ENCODE results near the gene ADCY7.

Gene ADCY7

DNA sequence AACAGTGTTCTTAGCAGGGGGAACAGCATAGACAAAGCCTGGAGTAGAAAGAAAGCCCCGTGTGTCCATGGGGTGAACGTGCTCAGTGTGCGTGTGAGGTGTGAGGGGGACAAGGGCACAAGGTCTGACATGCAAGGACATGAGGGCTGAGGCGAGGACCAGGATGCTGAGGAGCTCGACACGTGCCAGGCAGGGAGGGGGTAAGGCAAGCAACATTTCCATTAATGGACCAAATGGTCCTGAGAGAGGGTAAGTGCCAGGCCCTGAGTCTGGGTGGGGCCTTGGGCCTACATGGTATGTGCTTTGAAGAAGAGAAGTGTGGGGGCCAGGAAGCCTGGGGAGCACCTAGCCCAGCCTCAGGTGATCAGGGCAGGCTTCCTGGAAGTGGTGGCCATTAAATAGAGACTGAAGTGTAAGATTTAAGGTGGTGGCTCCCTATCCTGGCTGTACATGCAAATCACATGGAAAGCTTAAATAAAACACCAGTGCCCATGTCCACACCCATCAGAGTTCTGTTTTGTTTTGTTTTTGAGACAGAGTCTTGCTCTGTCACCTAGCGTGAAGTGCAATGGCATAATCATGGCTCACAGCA is 29.3 kb downstream of the ADCY7 start:
- no peak overlapping the region for H3K27ac ChIP-seq (ENCODE audit: low read length, poor library complexity, severe bottlenecking)

DNA sequence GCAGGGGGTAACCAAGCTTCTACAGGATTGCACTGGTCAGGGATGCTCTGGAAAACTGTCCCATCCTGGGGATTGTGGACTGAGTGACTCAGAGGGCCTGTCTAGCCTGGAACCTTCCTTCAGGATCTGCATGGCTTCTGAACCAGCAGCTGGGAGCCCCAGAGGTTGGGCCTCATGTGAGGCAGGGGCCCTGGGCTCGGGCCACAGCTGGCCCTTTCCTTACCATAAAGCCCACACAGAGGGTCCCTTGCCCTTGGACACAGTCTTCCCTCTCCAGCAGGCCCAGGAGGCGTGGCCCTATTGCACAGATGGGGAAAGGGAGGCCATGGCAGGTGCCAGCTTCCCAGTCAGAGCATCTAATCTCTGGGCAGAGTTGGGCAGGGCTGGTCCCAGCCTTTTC is 30.5 kb downstream of the ADCY7 start:
- Histone ChIP-seq H3K9ac (ENCODE audit: low read length) (no peak overlapping the region), H3K4me2 (ENCODE audit: low read length, poor library complexity, severe bottlenecking) (no peak overlapping the region), H3K18ac (ENCODE audit: low read depth in 1 of 2, low read length in 2 of 2) (no peak overlapping the region), H2AK5ac (ENCODE audit: low read length, severe bottlenecking) (no peak overlapping the region), H3K4ac (ENCODE audit: low read depth in 1 of 2, low read length in 2 of 2) (no peak overlapping the region), H3K36me3 (ENCODE audit: control insufficient read depth in 1 of 2, insufficient read depth in 2 of 2, low read depth in 1 of 2, low read length in 2 of 2) (peaks cover 30 to 54% of the 10 kb centered on the region in 2 experiments), H3K14ac (ENCODE audit: low read length in 2 of 2) (no peak overlapping the region), H3K27ac (ENCODE audit: low read length, poor library complexity, severe bottlenecking) (no peak overlapping the region), H2BK15ac (ENCODE audit: low read depth, poor library complexity, severe bottlenecking) (no peak overlapping the region), H2BK12ac (ENCODE audit: low read length in 2 of 2) (no peak overlapping the region), H3K9me3 (ENCODE audit: control insufficient read depth, low read length) (no peaks in the 10 kb centered on the region), H2BK120ac (ENCODE audit: low read depth, low read length) (no peak overlapping the region), H3K4me3 (ENCODE audit: insufficient read depth in 1 of 2, low read depth in 1 of 2, low read length in 2 of 2) (no peak overlapping the region), H3K4me1 (ENCODE audit: control insufficient read depth, insufficient read depth, low read depth, low read length) (peaks cover 19% of the 10 kb centered on the region), H3K27me3 (ENCODE audit: control insufficient read depth in 1 of 2, insufficient read depth in 1 of 2, low read length in 2 of 2) (no peaks in the 10 kb centered on the region), H4K91ac (ENCODE audit: low read length) (no peak overlapping the region), H2AFZ (ENCODE audit: low read depth, low read length) (no peak overlapping the region), H3K79me1 (replicated peaks; ENCODE audit: low read length, poor library complexity, severe bottlenecking) (no peaks in the 10 kb centered on the region), H3K23ac (ENCODE audit: low read length in 2 of 2) (no peak overlapping the region), H2BK5ac (ENCODE audit: low read depth, low read length, poor library complexity, severe bottlenecking) (no peak overlapping the region), H4K8ac (ENCODE audit: low read length) (no peak overlapping the region)
- no peak for DNase-seq
- 86% methylated on average over 2 of the region's 2 CpGs for WGBS

More for the DNA sequence above, 29.3 kb downstream of the ADCY7 start:
- Histone ChIP-seq H4K8ac (ENCODE audit: low read length) (no peak overlapping the region), H3K4me3 (ENCODE audit: insufficient read depth in 1 of 2, low read depth in 1 of 2, low read length in 2 of 2) (no peak overlapping the region), H3K36me3 (ENCODE audit: control insufficient read depth in 1 of 2, insufficient read depth in 2 of 2, low read depth in 1 of 2, low read length in 2 of 2) (peaks cover 30 to 55% of the 10 kb centered on the region in 2 experiments), H3K4ac (ENCODE audit: low read depth in 1 of 2, low read length in 2 of 2) (no peak overlapping the region), H4K91ac (ENCODE audit: low read length) (no peak overlapping the region), H2BK12ac (ENCODE audit: low read length in 2 of 2) (no peak overlapping the region), H3K4me2 (ENCODE audit: low read length, poor library complexity, severe bottlenecking) (no peak overlapping the region), H3K9me3 (ENCODE audit: control insufficient read depth, low read length) (no peaks in the 10 kb centered on the region), H3K23ac (ENCODE audit: low read length in 2 of 2) (no peak overlapping the region), H3K9ac (ENCODE audit: low read length) (no peak overlapping the region), H3K14ac (ENCODE audit: low read length in 2 of 2) (no peak overlapping the region), H2BK120ac (ENCODE audit: low read depth, low read length) (no peak overlapping the region), H2BK5ac (ENCODE audit: low read depth, low read length, poor library complexity, severe bottlenecking) (no peak overlapping the region), H2AK5ac (ENCODE audit: low read length, severe bottlenecking) (no peak overlapping the region), H3K79me1 (replicated peaks; ENCODE audit: low read length, poor library complexity, severe bottlenecking) (no peaks in the 10 kb centered on the region), H3K18ac (ENCODE audit: low read depth in 1 of 2, low read length in 2 of 2) (no peak overlapping the region), H2AFZ (ENCODE audit: low read depth, low read length) (no peak overlapping the region), H2BK15ac (ENCODE audit: low read depth, poor library complexity, severe bottlenecking) (no peak overlapping the region), H3K4me1 (ENCODE audit: control insufficient read depth, insufficient read depth, low read depth, low read length) (peaks cover 10% of the 10 kb centered on the region), H3K27me3 (ENCODE audit: control insufficient read depth in 1 of 2, insufficient read depth in 1 of 2, low read length in 2 of 2) (no peaks in the 10 kb centered on the region)
- WGBS, result 98% methylated on average over 7 of the region's 7 CpGs
- no peak for DNase-seq

DNA sequence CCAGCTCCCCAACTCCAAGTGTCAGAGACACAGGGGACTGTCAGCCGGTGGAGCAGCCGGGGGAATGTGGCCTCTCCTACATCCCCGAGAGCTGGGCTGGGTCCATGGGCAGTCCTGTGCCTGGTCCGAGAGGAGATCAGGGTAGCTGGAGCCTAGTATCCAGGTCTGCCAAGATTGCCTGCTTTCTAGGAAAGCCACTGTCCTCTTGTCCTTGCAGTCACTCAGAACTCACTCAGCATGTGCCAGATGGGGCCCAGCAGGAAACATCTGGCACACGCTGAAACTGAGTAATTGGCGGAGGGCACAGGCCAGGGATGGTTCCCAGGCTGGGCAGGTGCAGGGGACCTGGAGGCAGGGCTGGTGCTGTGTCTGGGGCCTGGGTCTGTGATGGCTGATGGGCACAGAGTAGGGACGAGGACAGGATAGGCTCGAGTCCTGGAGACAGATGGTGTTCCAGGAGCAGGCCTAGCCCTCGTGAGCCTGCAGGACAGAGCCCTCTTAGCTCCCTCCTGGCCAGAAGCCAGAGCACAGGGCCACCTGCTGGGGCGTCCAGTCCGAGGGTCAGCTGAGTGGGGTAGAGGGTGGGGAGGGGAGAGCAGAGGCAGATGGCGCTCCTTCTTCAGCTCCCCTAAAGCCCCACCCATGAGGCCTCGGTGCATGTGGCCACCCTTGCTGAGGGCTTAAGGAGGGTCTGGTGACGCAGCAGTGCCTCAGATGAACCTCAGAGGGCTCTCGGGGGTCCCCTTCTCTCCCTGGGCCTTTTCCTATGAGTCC is 31.1 kb downstream of the ADCY7 start:
- no peak overlapping the region for H3K27ac ChIP-seq (ENCODE audit: low read length, poor library complexity, severe bottlenecking)
- H3K14ac ChIP-seq (ENCODE audit: low read length in 2 of 2), result no peak overlapping the region
- no peak overlapping the region for H4K8ac ChIP-seq (ENCODE audit: low read length)
- no peak overlapping the region for H2BK12ac ChIP-seq (ENCODE audit: low read length in 2 of 2)
- H3K9me3 ChIP-seq (ENCODE audit: control insufficient read depth, low read length), result no peaks in the 10 kb centered on the region
- H4K91ac ChIP-seq (ENCODE audit: low read length), result no peak overlapping the region
- H2AK5ac ChIP-seq (ENCODE audit: low read length, severe bottlenecking), result no peak overlapping the region
- H3K79me1 ChIP-seq (replicated peaks; ENCODE audit: low read length, poor library complexity, severe bottlenecking), result no peaks in the 10 kb centered on the region
- H3K18ac ChIP-seq (ENCODE audit: low read depth in 1 of 2, low read length in 2 of 2), result no peak overlapping the region
- H2AFZ ChIP-seq (ENCODE audit: low read depth, low read length), result no peak overlapping the region
- no peak overlapping the region for H3K4ac ChIP-seq (ENCODE audit: low read depth in 1 of 2, low read length in 2 of 2)
- peaks cover 24% of the 10 kb centered on the region for H3K4me1 ChIP-seq (ENCODE audit: control insufficient read depth, insufficient read depth, low read depth, low read length)
- H3K36me3 ChIP-seq (ENCODE audit: control insufficient read depth in 1 of 2, insufficient read depth in 2 of 2, low read depth in 1 of 2, low read length in 2 of 2), result peaks cover 30 to 50% of the 10 kb centered on the region in 2 experiments
- no peak for DNase-seq
- no peak overlapping the region for H3K4me3 ChIP-seq (ENCODE audit: insufficient read depth in 1 of 2, low read depth in 1 of 2, low read length in 2 of 2)
- H3K23ac ChIP-seq (ENCODE audit: low read length in 2 of 2), result no peak overlapping the region
- no peaks in the 10 kb centered on the region for H3K27me3 ChIP-seq (ENCODE audit: control insufficient read depth in 1 of 2, insufficient read depth in 1 of 2, low read length in 2 of 2)
- H2BK5ac ChIP-seq (ENCODE audit: low read depth, low read length, poor library complexity, severe bottlenecking), result no peak overlapping the region
- H3K9ac ChIP-seq (ENCODE audit: low read length), result no peak overlapping the region
- no peak overlapping the region for H2BK15ac ChIP-seq (ENCODE audit: low read depth, poor library complexity, severe bottlenecking)
- H3K4me2 ChIP-seq (ENCODE audit: low read length, poor library complexity, severe bottlenecking), result no peak overlapping the region
- no peak overlapping the region for H2BK120ac ChIP-seq (ENCODE audit: low read depth, low read length)
- 84% methylated on average over 14 of the region's 15 CpGs for WGBS

DNA sequence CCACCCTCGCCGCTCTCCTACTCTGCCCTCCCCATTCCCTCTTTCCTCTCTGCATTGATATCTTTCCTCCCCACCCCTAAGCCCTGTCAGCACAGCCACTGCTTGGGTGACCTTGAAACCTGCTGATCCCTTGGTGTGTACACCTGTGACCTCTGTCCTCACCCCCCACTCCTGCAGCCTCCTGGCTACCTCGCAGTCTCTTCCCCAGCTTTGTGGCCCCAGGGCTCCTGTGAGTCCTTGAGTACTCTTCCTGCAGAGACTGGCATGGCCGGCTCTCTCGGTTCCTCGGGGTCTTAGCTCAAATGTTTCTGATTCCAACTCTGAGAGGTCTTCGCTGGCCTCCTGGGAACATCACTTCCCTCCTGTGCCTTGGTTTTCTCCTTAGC is 31.7 kb downstream of the ADCY7 start:
- Histone ChIP-seq H3K4ac (ENCODE audit: low read depth in 1 of 2, low read length in 2 of 2) (no peak overlapping the region), H3K9me3 (ENCODE audit: control insufficient read depth, low read length) (no peaks in the 10 kb centered on the region), H3K4me3 (ENCODE audit: insufficient read depth in 1 of 2, low read depth in 1 of 2, low read length in 2 of 2) (no peak overlapping the region), H2AFZ (ENCODE audit: low read depth, low read length) (no peak overlapping the region), H2BK120ac (ENCODE audit: low read depth, low read length) (no peak overlapping the region), H2BK15ac (ENCODE audit: low read depth, poor library complexity, severe bottlenecking) (no peak overlapping the region), H3K9ac (ENCODE audit: low read length) (no peak overlapping the region), H2BK12ac (ENCODE audit: low read length in 2 of 2) (no peak overlapping the region), H2AK5ac (ENCODE audit: low read length, severe bottlenecking) (no peak overlapping the region), H3K14ac (ENCODE audit: low read length in 2 of 2) (no peak overlapping the region), H3K27me3 (ENCODE audit: control insufficient read depth in 1 of 2, insufficient read depth in 1 of 2, low read length in 2 of 2) (no peaks in the 10 kb centered on the region), H4K91ac (ENCODE audit: low read length) (no peak overlapping the region), H4K8ac (ENCODE audit: low read length) (no peak overlapping the region), H3K4me2 (ENCODE audit: low read length, poor library complexity, severe bottlenecking) (no peak overlapping the region), H3K4me1 (ENCODE audit: control insufficient read depth, insufficient read depth, low read depth, low read length) (peaks cover 24% of the 10 kb centered on the region), H2BK5ac (ENCODE audit: low read depth, low read length, poor library complexity, severe bottlenecking) (no peak overlapping the region), H3K36me3 (ENCODE audit: control insufficient read depth in 1 of 2, insufficient read depth in 2 of 2, low read depth in 1 of 2, low read length in 2 of 2) (peaks cover 24 to 48% of the 10 kb centered on the region in 2 experiments), H3K18ac (ENCODE audit: low read depth in 1 of 2, low read length in 2 of 2) (no peak overlapping the region), H3K27ac (ENCODE audit: low read length, poor library complexity, severe bottlenecking) (no peak overlapping the region), H3K79me1 (replicated peaks; ENCODE audit: low read length, poor library complexity, severe bottlenecking) (no peaks in the 10 kb centered on the region), H3K23ac (ENCODE audit: low read length in 2 of 2) (no peak overlapping the region)
- WGBS, result 94% methylated on average over 7 of the region's 7 CpGs
- DNase-seq, result no peak
